ENCODE results near the gene SASH1.

DNA sequence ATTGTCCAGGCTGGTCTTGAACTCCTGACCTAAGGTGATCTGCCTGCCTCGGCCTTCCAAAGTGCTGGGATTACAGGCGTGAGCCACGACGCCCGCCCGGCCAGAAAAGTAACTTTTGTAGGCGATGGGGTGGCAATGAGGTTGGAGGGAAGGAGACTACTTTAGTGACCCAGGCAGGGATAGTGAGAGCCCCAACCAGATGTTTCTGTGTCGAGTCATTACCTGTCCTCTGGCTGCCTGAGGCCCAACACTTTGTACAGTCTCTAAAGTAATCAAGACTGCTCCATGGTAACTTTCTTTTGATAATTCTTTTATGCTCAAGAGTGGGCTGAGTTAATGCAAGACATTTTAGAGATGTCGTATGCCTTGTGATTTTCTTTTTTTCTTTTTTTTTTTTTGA lies 6.8 kb downstream of the SASH1 start:
- TF ChIP-seq CTCF (IDR thresholded peaks at IDR 0.05; ENCODE audit: low read length) = no peak
- TF ChIP-seq EZH2 (IDR thresholded peaks at IDR 0.05; ENCODE audit: borderline replicate concordance, low read length) = no peak
